ENCODE data around the gene KIAA1671. TPM values are rescaled to one million over a fixed set of nuclear protein-coding genes. Genes with fewer than 3 reads are reported as not detected.

The KIAA1671 gene
- polyA plus RNA-seq, 1 donor (not counting 4 experiments of a cell fraction or from before 2014, with no cell fraction given) = 17.4 TPM

GRCh38 chr22:25092119-25092518 lies 139.6 kb downstream of the KIAA1671 start:
- H3K9me1 ChIP-seq (ENCODE audit: control insufficient read depth, extremely low read depth, insufficient read depth, low read length) = no peaks in the 10 kb centered on the region
- no peaks in the 10 kb centered on the region for H3K79me2 ChIP-seq (ENCODE audit: control insufficient read depth, insufficient read depth, low read length)
- peaks cover 10% of the 10 kb centered on the region for H3K4me1 ChIP-seq (ENCODE audit: control insufficient read depth, extremely low read depth, insufficient read depth, low read length)
- peaks cover 6% of the 10 kb centered on the region for H4K20me1 ChIP-seq (ENCODE audit: control insufficient read depth, extremely low read depth, insufficient read depth, low read length)
- peaks cover 0 to 2% of the 10 kb centered on the region in 2 experiments for H3K36me3 ChIP-seq (ENCODE audit: control insufficient read depth in 2 of 2, extremely low read depth in 1 of 2, insufficient read depth in 2 of 2, low read length in 2 of 2)
- no peak overlapping the region for H2AFZ ChIP-seq (ENCODE audit: control insufficient read depth, low read length)
- H3K9ac ChIP-seq (ENCODE audit: control insufficient read depth, extremely low read depth, insufficient read depth, low read length) = no peak overlapping the region
- no peak overlapping the region for H3K4me2 ChIP-seq (ENCODE audit: control insufficient read depth, extremely low read depth, insufficient read depth, low read depth, low read length)
- no peak overlapping the region for H3K4me3 ChIP-seq (ENCODE audit: control insufficient read depth in 2 of 3, extremely low read depth in 1 of 3, insufficient read depth in 2 of 3, low read depth in 1 of 3, low read length in 3 of 3)
- dilution Hi-C loops (cut with MboI; ENCODE audit: extremely low pct_ligation_motif_present, low sequenced_read_pairs) = no loop called here
- H3K27ac ChIP-seq (ENCODE audit: control insufficient read depth, insufficient read depth, low read length) = no peak overlapping the region
- no peaks in the 10 kb centered on the region for H3K9me3 ChIP-seq (ENCODE audit: control insufficient read depth, low read depth, low read length)
- H3K27me3 ChIP-seq (ENCODE audit: control insufficient read depth, extremely low read depth, insufficient read depth, low read length) = no peaks in the 10 kb centered on the region
- no peak for TF ChIP-seq CTCF (optimal IDR thresholded peaks at IDR 0.05 in 1 of 3, IDR thresholded peaks at IDR 0.05 in 1 of 3, conservative IDR thresholded peaks at IDR 0.05 in 1 of 3; ENCODE audit: extremely low read depth in 1 of 3, insufficient read depth in 2 of 3, low read length in 3 of 3)
- TF ChIP-seq EZH2 (IDR thresholded peaks at IDR 0.05; ENCODE audit: low read length) = no peak
- FAIRE-seq (no peak), DNase-seq (ENCODE audit: low read depth, low spot score) (no peak)

GRCh38 chr22:25094579-25094978 lies 142.1 kb downstream of the KIAA1671 start:
- H3K4me1 ChIP-seq (ENCODE audit: control insufficient read depth, extremely low read depth, insufficient read depth, low read length) = peaks cover 10% of the 10 kb centered on the region
- dilution Hi-C loops (cut with MboI; ENCODE audit: extremely low pct_ligation_motif_present, low sequenced_read_pairs) = no loop called here
- no peak overlapping the region for H3K4me2 ChIP-seq (ENCODE audit: control insufficient read depth, extremely low read depth, insufficient read depth, low read depth, low read length)
- peaks cover 6% of the 10 kb centered on the region for H4K20me1 ChIP-seq (ENCODE audit: control insufficient read depth, extremely low read depth, insufficient read depth, low read length)
- no peak overlapping the region for H3K4me3 ChIP-seq (ENCODE audit: control insufficient read depth in 2 of 3, extremely low read depth in 1 of 3, insufficient read depth in 2 of 3, low read depth in 1 of 3, low read length in 3 of 3)
- no peaks in the 10 kb centered on the region for H3K9me3 ChIP-seq (ENCODE audit: control insufficient read depth, low read depth, low read length)
- no peaks in the 10 kb centered on the region for H3K27me3 ChIP-seq (ENCODE audit: control insufficient read depth, extremely low read depth, insufficient read depth, low read length)
- TF ChIP-seq EZH2 (IDR thresholded peaks at IDR 0.05; ENCODE audit: low read length) = no peak
- no peak for TF ChIP-seq CTCF (optimal IDR thresholded peaks at IDR 0.05 in 1 of 3, IDR thresholded peaks at IDR 0.05 in 1 of 3, conservative IDR thresholded peaks at IDR 0.05 in 1 of 3; ENCODE audit: extremely low read depth in 1 of 3, insufficient read depth in 2 of 3, low read length in 3 of 3)
- H3K27ac ChIP-seq (ENCODE audit: control insufficient read depth, insufficient read depth, low read length) = no peak overlapping the region
- no peaks in the 10 kb centered on the region for H3K79me2 ChIP-seq (ENCODE audit: control insufficient read depth, insufficient read depth, low read length)
- FAIRE-seq (no peak), DNase-seq (ENCODE audit: low read depth, low spot score) (no peak)
- no peaks in the 10 kb centered on the region for H3K9me1 ChIP-seq (ENCODE audit: control insufficient read depth, extremely low read depth, insufficient read depth, low read length)
- H3K36me3 ChIP-seq (ENCODE audit: control insufficient read depth in 2 of 2, extremely low read depth in 1 of 2, insufficient read depth in 2 of 2, low read length in 2 of 2) = no peaks in the 10 kb centered on the region
- no peak overlapping the region for H3K9ac ChIP-seq (ENCODE audit: control insufficient read depth, extremely low read depth, insufficient read depth, low read length)
- no peak overlapping the region for H2AFZ ChIP-seq (ENCODE audit: control insufficient read depth, low read length)

All from keratinocyte (primary cell).